ENCODE results near the gene HARS2. TPM values are rescaled to one million over a fixed set of nuclear protein-coding genes. Genes with fewer than 3 reads are reported as not detected.
"Not testable (repeated sequence)": the region's sequence is repeated elsewhere in the genome, so short reads cannot be mapped to it uniquely, and the experiment has no call there.

The HARS2 gene
- total RNA-seq, 2 experiments from 2014 or later: 26.1 TPM

DNA sequence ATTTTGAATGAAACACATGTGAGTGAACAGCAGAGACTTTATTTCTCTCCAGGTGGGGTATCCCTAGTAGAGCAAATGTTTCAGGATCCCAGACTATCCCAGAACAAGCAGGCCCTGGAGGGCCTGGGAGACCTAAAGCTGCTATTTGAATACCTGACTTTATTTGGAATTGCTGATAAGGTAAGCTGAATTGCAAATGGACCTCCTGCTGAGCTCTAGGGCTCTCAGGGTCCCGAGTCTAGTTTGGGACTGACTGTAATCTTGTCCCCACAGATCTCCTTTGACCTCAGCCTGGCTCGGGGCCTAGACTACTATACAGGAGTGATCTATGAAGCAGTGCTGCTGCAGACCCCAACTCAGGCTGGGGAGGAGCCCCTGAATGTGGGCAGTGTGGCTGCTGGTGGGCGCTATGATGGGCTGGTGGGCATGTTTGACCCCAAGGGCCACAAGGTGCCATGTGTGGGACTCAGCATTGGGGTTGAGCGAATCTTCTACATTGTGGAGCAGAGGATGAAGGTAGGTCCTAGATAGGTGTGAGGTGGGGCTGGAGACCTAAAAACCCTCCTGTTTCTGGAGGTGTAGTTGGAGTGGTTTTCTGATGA, 5.7 kb downstream of the HARS2 start:
- Mint-ChIP-seq H3K27ac (peak overlapping the region; percentile 16), H3K4me3 (no peak overlapping the region), H3K27me3 (no peaks in the 10 kb centered on the region), H3K4me1 (ENCODE audit: low read depth) (peaks cover 22% of the 10 kb centered on the region), H3K36me3 (ENCODE audit: low read depth) (peaks cover 51% of the 10 kb centered on the region), H3K9me3 (no peaks in the 10 kb centered on the region)
- intact Hi-C loops (cut with micrococcal nuclease): no loop called here
- ChIA-PET POLR2A (interaction anchor here (0.9 to 1.7 kb wide), 3 partner anchors 11 to 23 kb away, joined by 3 to 8 read pairs (median 3); no protein-coding TSS in a partner anchor), CTCF (no interaction called here)
- TF ChIP-seq, protein P1, sequence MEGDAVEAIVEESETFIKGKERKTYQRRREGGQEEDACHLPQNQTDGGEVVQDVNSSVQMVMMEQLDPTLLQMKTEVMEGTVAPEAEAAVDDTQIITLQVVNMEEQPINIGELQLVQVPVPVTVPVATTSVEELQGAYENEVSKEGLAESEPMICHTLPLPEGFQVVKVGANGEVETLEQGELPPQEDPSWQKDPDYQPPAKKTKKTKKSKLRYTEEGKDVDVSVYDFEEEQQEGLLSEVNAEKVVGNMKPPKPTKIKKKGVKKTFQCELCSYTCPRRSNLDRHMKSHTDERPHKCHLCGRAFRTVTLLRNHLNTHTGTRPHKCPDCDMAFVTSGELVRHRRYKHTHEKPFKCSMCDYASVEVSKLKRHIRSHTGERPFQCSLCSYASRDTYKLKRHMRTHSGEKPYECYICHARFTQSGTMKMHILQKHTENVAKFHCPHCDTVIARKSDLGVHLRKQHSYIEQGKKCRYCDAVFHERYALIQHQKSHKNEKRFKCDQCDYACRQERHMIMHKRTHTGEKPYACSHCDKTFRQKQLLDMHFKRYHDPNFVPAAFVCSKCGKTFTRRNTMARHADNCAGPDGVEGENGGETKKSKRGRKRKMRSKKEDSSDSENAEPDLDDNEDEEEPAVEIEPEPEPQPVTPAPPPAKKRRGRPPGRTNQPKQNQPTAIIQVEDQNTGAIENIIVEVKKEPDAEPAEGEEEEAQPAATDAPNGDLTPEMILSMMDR (IDR thresholded peaks at IDR 0.05): no peak
- DNase-seq (no peak), ATAC-seq (no peak)

DNA sequence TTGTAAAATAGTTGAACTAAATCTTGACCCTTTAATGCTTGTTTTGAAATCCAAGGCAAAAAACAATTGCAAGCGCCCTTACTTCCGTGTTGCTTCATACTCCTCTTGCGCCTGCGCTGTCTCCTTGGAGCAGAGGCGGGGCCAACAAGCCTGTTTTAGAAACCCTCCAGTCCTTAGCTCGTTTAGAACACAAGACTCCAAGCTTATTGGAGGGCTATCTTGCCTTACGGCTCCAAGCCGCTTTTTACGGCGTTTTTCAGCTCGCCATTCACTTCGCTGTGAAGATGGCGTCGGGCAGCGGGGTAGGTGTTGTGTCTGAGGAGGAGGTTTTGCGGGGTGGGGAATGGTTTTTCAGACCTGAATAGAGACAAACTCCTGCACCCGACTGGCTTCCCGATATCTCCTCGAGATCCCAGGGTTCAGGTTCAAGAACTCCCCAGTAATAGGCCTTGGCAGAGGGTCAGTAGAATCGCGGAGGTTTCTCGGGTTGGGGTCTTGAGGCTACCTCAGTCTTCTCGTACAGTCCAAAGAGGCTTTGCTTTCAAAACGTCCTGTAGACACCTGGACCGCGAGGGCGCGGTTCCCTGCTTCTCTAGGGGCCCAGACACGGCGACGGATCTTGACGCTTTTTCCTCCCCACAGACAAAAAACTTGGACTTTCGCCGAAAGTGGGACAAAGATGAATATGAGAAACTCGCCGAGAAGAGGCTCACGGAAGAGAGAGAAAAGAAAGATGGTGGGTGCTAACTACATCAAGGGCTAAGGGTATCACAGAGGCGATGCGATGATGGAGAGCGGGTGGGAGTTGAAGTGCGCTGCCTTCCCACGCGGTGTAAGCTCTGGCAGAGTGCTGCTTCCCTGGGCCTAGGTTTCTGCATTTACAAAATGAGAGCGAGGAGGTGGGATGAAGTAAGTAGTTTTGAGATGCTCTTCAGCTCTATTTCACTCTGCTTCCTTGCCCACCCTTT, 9.2 kb downstream of the HARS2 start, which contains the start of gene ZMAT2:
Gene ZMAT2, plus strand, starts transcription at position 271 of the 968 bp plus-strand sequence. Its CDS starts 14 bp downstream, at position 285.
- DNase-seq (peak; percentile 98), ATAC-seq (peak; percentile 100)
- H3K9me3 Mint-ChIP-seq: no peaks in the 10 kb centered on the region
- CTCF ChIA-PET: interaction anchor here (0.9 to 1.2 kb wide), 5 partner anchors 9 to 53 kb away, joined by 3 to 10 read pairs (median 4); partner anchors contain the start of genes HARS1, HARS2, IK and NDUFA2
- peaks cover 16% of the 10 kb centered on the region for H3K4me1 Mint-ChIP-seq (ENCODE audit: low read depth)
- H3K36me3 Mint-ChIP-seq (ENCODE audit: low read depth): peaks cover 69% of the 10 kb centered on the region
- TF ChIP-seq, protein P1 (IDR thresholded peaks at IDR 0.05): no peak
- H3K27ac Mint-ChIP-seq: peak within 1 kb of the TSS; percentile 94
- no peaks in the 10 kb centered on the region for H3K27me3 Mint-ChIP-seq
- H3K4me3 Mint-ChIP-seq: peak within 1 kb of the TSS; percentile 92
- intact Hi-C loops (cut with micrococcal nuclease): loop anchor here (10.0 kb wide), 1 partner anchor 136 kb away; the partner anchor contains the start of genes APBB3 and SLC35A4
- POLR2A ChIA-PET: interaction anchor here (1.2 to 1.9 kb wide), 3 partner anchors 9 to 61 kb away, joined by 4 to 7 read pairs (median 6); partner anchors contain the start of genes HARS1, HARS2 and TMCO6

DNA sequence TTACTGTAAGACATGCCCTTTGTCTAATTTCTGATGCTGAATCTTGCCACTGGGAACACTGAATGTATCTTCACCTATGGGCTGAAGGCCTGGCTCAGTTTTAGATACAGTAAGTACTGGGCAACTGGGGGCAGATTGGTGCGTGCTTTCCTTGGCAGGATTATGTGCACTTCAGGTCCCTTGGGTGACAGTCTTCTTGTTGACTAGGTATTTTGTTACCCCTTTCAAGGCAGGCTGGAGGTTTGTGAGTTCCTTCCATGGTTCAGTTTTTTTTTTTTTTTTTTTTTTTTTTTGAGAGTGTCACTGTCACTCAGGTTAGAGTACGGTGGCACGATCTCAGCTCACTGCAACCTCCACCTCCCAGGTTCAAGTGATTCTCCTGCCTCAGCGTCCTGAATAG, 16.6 kb downstream of the HARS2 start:
- ATAC-seq (no peak), DNase-seq (no peak)
- H3K36me3 Mint-ChIP-seq (ENCODE audit: low read depth): peaks cover 34% of the 10 kb centered on the region
- intact Hi-C loops (cut with micrococcal nuclease): loop anchor here (10.0 kb wide), 1 partner anchor 143 kb away; the partner anchor contains the start of genes APBB3 and SLC35A4
- no peak overlapping the region for H3K27ac Mint-ChIP-seq
- H3K4me3 Mint-ChIP-seq: no peak overlapping the region
- POLR2A ChIA-PET: interaction anchor here (0.5 to 1.3 kb wide), 4 partner anchors 11 to 435 kb away, joined by 3 read pairs; partner anchors contain the start of genes IK and NDUFA2
- no peaks in the 10 kb centered on the region for H3K9me3 Mint-ChIP-seq
- TF ChIP-seq, protein P1 (IDR thresholded peaks at IDR 0.05): no peak
- H3K27me3 Mint-ChIP-seq: peaks cover 2% of the 10 kb centered on the region
- H3K4me1 Mint-ChIP-seq (ENCODE audit: low read depth): peaks cover 12% of the 10 kb centered on the region
- CTCF ChIA-PET: no interaction called here

DNA sequence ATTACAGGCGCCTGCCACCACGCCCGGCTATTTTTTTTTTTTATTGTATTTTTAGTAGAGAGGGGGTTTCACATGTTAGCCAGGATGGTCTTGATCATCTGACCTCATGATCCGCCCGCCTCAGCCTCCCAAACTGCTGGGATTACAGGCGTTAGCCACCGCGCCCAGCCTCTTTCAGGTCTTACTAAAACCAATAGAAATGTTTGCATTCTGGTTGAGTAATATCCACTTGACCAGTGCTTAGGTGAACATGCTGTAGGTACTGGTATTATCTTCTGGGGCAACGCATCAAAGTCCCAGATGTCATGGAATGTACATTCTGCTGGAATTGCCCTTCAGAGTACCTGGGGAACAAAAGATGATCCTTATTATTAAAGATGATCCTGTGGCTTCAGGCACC, 17.5 kb downstream of the HARS2 start:
- intact Hi-C loops (cut with micrococcal nuclease): loop anchor here (10.0 kb wide), 1 partner anchor 144 kb away; the partner anchor contains the start of genes APBB3 and SLC35A4
- POLR2A ChIA-PET: interaction anchor here (1.1 to 2.4 kb wide), 3 partner anchors 12 to 67 kb away, joined by 3 to 7 read pairs (median 3); partner anchors contain the start of genes IK and NDUFA2
- peaks cover 28% of the 10 kb centered on the region for H3K36me3 Mint-ChIP-seq (ENCODE audit: low read depth)
- CTCF ChIA-PET: interaction anchor here (1.2 to 1.6 kb wide), 2 partner anchors 7 to 9 kb away, joined by 4 to 10 read pairs; partner anchors contain the start of gene ZMAT2
- DNase-seq, H3K27me3 Mint-ChIP-seq, H3K9me3 Mint-ChIP-seq, H3K27ac Mint-ChIP-seq, H3K4me3 Mint-ChIP-seq, ATAC-seq: not testable (repeated sequence)
- H3K4me1 Mint-ChIP-seq (ENCODE audit: low read depth): peaks cover 16% of the 10 kb centered on the region
